Activated T-cell treated with anti-CD3 and anti-CD28 coated beads, Interleukin-2, amount 50 U/mL, for 24 hours (primary cell): ENCODE measurements around the gene CMSS1.

ENCODE experiments used
- DNase-seq: peaks from one replicate; pipeline ENCODE4 v3.0.0-alpha.2; 2020
- H3K27ac Mint-ChIP-seq: 2 replicates; pipeline ENCODE4 v1.8.0; 2020; ENCODE audit warnings: mild to moderate bottlenecking, mixed read lengths
- H3K27me3 Mint-ChIP-seq: 2 replicates; pipeline ENCODE4 v1.8.0; 2020; ENCODE audit warnings: mixed read lengths
- H3K36me3 Mint-ChIP-seq: 2 replicates; pipeline ENCODE4 v1.8.0; 2020; ENCODE audit warnings: low read depth, mixed read lengths
- H3K4me1 Mint-ChIP-seq: 2 replicates; pipeline ENCODE4 v1.8.0; 2020; ENCODE audit warnings: low read depth, mixed read lengths
- H3K4me3 Mint-ChIP-seq: 2 replicates; pipeline ENCODE4 v1.8.0; 2020; ENCODE audit warnings: mild to moderate bottlenecking, moderate library complexity, mixed read lengths
- H3K9me3 Mint-ChIP-seq: 2 replicates; pipeline ENCODE4 v1.8.0; 2020; ENCODE audit warnings: mixed read lengths

The CMSS1 gene

DNA sequence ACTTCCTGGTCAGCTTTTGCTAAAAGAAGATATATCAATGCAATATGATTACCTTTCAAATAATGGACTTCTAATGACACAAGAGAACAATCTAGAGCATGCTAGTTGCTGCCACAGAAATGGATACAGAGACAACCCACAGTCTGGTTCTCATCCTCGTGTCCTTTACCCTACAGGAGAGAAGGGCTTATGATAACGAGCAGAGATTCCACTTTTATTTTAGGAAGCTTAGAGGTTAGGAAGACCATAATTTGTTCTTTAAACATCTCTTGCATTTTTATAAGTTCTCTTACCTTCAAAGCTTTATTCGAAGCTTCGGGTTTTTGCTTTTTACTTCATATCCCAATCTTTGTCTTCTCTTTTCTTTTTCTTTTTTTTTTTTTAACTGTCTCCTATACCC, 257.5 kb downstream of the CMSS1 start:
- no peaks in the 10 kb centered on the region for H3K27me3 Mint-ChIP-seq
- no peak for DNase-seq
- H3K9me3 Mint-ChIP-seq: no peaks in the 10 kb centered on the region
- peaks cover 52% of the 10 kb centered on the region for H3K4me1 Mint-ChIP-seq
- no peak overlapping the region for H3K4me3 Mint-ChIP-seq
- peaks cover 6% of the 10 kb centered on the region for H3K36me3 Mint-ChIP-seq
- no peak overlapping the region for H3K27ac Mint-ChIP-seq

DNA sequence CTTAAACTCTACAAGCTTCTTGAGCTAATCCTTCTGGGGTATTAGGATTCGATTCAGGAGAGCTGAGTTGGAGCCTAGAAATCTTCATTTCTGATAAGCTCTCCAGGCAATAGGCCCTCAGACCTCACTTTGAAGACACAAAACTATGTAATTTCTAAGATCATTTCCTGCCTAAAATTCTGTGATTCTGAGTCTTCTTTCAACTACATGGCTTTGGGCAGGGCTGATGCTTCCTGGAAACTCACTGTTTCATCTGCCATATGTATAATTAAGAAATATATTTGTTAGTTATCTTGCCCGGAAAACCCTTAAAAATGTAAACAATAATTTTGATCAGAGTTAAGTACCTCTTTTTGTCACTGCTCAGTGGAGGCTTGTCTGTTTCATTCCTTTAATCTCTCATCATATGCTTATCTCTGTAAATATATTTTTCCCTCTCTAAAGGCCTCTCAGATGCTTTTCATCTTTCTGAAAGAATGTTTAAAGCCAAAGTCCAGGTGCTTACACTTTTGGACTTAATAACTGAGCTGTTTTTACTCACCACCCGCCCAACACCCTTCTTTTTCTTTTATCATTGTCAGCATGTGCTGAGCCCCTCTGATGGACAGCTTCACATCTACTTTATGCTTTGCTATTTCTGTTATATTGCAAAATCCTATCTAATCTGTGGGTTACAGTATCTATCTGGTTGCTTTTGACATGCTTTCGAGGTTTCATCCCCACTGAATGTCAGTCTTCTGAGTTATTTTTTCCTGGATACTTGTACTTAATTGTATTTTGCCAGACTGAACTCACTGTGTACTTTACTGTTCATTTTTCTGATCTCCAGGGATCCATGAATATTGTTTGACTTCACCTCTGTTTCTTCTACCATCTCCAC, 258.4 kb downstream of the CMSS1 start:
- peaks cover 9% of the 10 kb centered on the region for H3K36me3 Mint-ChIP-seq
- no peak overlapping the region for H3K27ac Mint-ChIP-seq
- no peaks in the 10 kb centered on the region for H3K27me3 Mint-ChIP-seq
- no peak for DNase-seq
- peaks cover 51% of the 10 kb centered on the region for H3K4me1 Mint-ChIP-seq
- H3K9me3 Mint-ChIP-seq: no peaks in the 10 kb centered on the region
- H3K4me3 Mint-ChIP-seq: no peak overlapping the region

DNA sequence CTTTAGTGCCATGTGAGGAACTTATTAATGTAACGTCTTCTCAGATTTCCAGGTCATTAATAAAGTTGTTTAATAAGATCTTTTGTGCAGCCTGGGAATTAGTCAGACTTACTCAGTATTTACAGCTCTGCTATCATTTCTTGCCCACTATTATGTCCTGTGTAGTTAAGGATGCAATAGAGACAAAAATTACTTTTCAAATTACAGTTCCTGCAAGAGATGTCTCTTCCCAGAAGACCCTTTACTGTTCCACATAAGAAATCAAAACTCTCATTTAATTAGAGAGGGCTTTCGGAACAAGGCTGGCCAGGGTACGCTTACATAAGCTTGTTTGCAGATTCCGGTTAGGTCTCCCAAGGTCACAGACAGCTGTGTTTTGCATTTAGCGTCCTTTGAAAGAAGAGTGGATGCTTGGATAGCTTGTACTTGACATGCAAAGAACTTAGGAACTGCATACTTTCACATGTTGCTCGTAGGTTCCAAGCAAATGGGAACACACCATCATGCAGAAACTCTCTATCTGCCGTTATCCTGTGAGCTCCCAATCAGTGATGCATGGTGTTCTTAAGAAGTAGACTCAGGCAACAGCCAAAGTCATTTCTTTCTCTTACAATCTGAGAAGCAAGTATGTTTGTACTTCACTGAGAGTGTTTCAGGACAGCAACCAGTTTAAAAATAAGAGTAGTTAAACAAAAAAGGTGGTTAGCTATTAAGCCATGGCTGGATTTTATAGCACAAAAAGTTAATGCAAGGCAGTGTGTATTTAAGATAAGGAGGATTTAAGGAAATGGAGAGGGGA, 259.3 kb downstream of the CMSS1 start:
- Mint-ChIP-seq H3K4me1 (peaks cover 43% of the 10 kb centered on the region), H3K4me3 (no peak overlapping the region), H3K9me3 (no peaks in the 10 kb centered on the region), H3K36me3 (peaks cover 11% of the 10 kb centered on the region), H3K27ac (no peak overlapping the region), H3K27me3 (no peaks in the 10 kb centered on the region)
- DNase-seq: no peak

DNA sequence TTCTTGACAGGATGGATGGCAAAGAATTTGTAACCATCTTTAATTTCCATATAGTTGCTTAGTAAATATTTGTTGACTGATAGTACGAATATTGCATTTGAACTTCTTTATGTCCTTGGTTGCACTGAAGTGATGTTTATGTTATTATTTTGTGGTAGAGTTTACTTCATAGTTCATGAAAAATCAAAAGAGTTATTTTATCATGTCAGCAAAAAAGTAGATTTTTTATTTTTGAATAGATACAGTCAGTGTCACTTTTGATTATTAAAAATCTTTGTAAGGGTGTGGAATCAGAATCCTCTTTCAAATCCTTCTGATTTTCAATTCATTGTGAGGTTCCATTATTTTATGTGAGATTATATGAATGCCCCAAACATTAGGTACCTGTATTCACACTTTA, 261.7 kb downstream of the CMSS1 start:
- Mint-ChIP-seq H3K4me1 (peaks cover 19% of the 10 kb centered on the region), H3K9me3 (no peaks in the 10 kb centered on the region), H3K4me3 (no peak overlapping the region), H3K27me3 (no peaks in the 10 kb centered on the region), H3K27ac (no peak overlapping the region), H3K36me3 (peaks cover 18% of the 10 kb centered on the region)
- DNase-seq: no peak

DNA sequence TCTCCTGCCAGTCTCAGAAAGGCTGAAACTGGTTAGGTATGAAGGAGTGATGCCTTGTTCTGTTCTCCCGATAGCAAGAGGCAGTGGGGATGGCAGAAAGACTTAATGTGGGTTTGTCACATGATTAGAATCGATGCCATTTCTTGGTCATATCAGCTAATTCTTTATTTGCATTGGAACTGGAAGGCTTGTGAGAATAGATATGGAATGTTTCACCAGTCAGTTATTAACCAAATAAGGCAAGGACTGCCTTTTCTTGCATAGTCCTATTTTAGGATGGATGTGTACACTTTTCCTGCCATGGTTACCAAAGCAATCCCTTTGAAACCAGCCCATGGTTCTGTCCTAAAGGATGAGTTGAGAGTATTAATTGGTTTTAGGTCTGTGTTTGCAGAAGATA, 262.9 kb downstream of the CMSS1 start:
- no peak overlapping the region for H3K4me3 Mint-ChIP-seq
- no peaks in the 10 kb centered on the region for H3K9me3 Mint-ChIP-seq
- H3K27ac Mint-ChIP-seq: no peak overlapping the region
- no peaks in the 10 kb centered on the region for H3K27me3 Mint-ChIP-seq
- H3K4me1 Mint-ChIP-seq: peaks cover 12% of the 10 kb centered on the region
- H3K36me3 Mint-ChIP-seq: peaks cover 18% of the 10 kb centered on the region
- DNase-seq: no peak

DNA sequence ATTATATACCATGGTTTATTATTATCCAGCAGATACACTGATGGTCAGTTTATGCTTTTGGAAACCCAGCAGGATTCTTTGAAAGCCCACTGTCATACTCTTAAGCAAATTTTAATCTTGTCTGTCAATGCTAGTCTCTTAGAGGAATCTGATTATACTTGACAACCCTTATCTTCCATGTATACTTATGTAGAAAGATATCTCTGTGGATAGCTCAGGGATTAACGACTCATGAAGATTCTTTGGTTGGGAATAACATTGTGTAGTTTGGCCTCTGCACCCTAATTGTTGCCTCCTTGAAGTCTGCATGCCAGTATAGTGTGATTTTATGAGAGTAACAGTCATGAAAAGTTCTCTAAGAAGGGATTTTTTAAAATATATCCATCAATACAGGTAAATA, 263.6 kb downstream of the CMSS1 start:
- no peak for DNase-seq
- Mint-ChIP-seq H3K9me3 (no peaks in the 10 kb centered on the region), H3K27ac (no peak overlapping the region), H3K36me3 (peaks cover 18% of the 10 kb centered on the region), H3K27me3 (no peaks in the 10 kb centered on the region), H3K4me1 (peaks cover 4% of the 10 kb centered on the region), H3K4me3 (no peak overlapping the region)

DNA sequence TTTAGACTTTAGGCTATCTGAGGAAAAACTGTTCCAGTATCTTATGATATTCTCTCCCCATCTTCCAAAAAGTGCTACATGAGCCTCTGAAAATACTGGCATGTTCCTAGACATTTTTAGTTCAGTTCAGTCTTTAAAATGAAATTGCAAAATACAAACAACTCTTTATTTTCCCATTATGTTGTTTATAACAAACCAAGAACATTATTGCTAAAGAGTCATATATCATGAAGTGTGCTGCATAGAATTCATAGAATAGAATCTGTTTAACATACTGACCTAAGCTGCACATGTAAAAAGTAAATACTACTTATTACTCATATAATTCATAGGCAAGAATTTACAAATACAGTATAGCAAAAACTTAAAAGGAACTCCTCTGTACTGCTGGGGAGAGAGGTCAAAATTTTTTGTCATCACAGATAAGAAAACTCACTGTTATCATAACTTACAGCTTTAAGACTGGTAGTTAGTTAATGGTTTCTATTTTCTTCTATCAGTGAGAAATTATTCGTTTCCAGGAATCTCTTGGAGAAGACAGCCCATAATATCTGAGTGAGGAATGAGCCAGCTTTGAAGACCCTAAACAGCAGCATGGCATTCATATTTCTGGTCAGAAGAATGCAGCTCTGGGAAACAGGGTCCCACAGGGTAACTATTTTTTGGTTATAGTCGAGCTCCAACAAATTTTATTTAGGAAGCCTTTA, 264.5 kb downstream of the CMSS1 start:
- Mint-ChIP-seq H3K4me3 (no peak overlapping the region), H3K9me3 (no peaks in the 10 kb centered on the region), H3K27ac (no peak overlapping the region), H3K27me3 (no peaks in the 10 kb centered on the region), H3K4me1 (peaks cover 7% of the 10 kb centered on the region), H3K36me3 (peaks cover 20% of the 10 kb centered on the region)
- no peak for DNase-seq

DNA sequence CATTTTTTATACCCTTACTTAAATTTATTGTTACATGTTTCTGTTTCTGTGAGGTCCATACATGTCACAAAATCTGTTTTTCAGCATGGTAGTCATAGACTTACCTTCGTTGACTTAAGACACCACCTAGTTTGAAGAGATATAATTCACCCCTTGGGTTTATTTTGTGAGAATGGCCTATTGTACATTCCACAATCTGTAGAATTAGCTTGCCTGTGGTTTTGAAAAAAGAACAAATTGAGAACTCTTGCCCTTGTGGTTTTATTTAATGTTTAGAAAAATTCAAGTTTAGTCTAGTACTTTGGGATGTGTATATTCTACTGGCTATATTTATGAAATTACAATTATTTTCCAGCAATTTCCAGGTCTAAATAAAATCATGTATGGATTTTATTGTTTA, 265.1 kb downstream of the CMSS1 start:
- Mint-ChIP-seq H3K27ac (no peak overlapping the region), H3K4me1 (peaks cover 10% of the 10 kb centered on the region), H3K4me3 (no peak overlapping the region), H3K27me3 (no peaks in the 10 kb centered on the region), H3K36me3 (peaks cover 20% of the 10 kb centered on the region), H3K9me3 (no peaks in the 10 kb centered on the region)
- no peak for DNase-seq

DNA sequence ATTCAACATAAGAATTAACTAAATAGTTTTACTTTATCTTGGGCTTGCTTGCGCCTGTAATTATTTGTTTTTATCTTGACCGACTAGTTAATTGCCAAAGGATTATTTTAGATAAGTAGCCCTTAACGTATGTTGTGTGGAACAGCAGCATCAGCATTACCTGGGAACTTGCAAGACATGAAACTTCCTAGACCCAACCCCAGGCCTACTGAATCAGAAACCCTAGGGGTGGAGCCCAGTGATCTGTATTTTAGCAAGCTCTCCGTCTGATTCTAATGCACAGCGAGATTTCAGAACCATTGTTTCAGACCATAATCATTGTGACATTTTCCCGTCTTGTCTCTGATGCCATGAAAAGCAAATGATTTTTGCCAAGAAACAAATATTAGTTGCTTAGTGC, 265.5 kb downstream of the CMSS1 start:
- Mint-ChIP-seq H3K4me1 (peaks cover 10% of the 10 kb centered on the region), H3K36me3 (peaks cover 20% of the 10 kb centered on the region), H3K9me3 (no peaks in the 10 kb centered on the region), H3K27me3 (no peaks in the 10 kb centered on the region), H3K4me3 (no peak overlapping the region), H3K27ac (no peak overlapping the region)
- DNase-seq: no peak

DNA sequence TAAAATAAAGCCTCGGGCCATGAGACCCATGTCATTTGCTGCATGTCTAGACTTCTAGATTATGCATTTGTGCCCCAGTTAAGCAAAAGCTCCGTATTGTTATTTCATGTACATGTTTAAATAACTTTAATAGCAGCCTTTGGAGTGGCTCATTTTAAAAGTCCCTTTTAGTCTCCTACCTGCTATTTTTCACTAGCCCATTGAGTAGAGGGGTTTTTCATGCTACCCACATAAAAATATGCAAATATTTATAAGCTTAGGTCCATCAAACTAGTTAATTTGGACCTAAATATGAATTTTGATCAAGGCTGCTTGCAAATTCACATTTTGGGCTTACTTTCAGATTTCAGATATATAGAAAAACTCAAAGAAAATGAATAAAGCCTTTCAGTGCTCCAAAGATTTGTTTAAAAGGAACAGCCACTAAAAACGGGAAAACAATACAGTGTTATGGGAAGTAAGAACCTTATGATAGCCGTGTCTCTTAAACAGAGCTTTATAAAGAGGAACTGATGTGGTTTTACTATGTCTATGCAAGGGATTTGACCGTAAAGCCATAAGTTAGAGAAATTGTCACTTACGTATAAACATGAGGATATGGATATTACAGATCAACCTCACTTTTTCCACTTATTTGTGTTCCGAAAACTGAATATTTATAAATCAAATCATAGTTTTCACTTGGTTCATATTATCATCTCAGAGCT, 266.6 kb downstream of the CMSS1 start:
- Mint-ChIP-seq H3K4me3 (no peak overlapping the region), H3K27ac (no peak overlapping the region), H3K9me3 (no peaks in the 10 kb centered on the region), H3K4me1 (peaks cover 14% of the 10 kb centered on the region), H3K27me3 (no peaks in the 10 kb centered on the region), H3K36me3 (peaks cover 21% of the 10 kb centered on the region)
- no peak for DNase-seq

DNA sequence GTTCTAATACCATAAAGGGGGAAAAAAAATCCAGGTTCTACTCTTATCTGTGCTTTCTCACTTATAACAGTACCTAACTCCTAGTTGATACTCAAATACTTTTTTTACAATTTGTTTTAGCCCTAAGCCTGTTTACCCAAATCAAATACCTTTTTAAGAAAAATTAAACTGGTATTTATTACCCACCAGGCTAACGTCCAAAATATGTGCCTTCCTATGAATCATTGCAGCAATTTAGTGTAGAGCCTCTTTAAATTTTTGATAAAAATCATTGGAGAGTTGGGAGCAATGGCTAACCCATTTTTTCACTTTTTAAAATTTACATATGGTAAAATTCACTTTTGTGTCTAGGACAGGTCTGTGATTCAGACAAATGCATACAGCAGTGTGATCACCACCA, 268.7 kb downstream of the CMSS1 start:
- H3K36me3 Mint-ChIP-seq: peaks cover 19% of the 10 kb centered on the region
- no peak overlapping the region for H3K4me3 Mint-ChIP-seq
- peaks cover 27% of the 10 kb centered on the region for H3K4me1 Mint-ChIP-seq
- DNase-seq: no peak
- H3K27ac Mint-ChIP-seq: no peak overlapping the region
- no peaks in the 10 kb centered on the region for H3K9me3 Mint-ChIP-seq
- H3K27me3 Mint-ChIP-seq: no peaks in the 10 kb centered on the region

DNA sequence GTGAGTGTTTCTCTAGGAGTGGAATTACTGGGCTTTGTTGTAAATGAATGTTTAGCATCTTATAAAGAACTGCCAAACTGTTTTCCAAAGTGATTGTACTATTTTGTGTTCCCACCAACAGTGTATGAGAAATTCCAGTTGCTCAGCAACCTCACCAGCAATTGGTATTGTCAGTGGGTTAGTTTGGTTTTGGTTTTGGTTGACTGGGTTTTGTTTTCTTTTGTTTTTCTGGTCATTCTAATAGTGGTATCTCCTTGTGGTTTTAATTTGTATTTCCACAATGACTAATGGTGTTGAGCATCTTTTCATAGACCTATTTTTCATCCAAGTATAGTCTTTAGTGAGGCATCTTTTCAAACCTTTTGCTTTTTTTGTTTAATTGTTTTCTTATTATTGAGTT, 269.5 kb downstream of the CMSS1 start:
- DNase-seq: no peak
- H3K36me3 Mint-ChIP-seq: peaks cover 15% of the 10 kb centered on the region
- peak overlapping the region; percentile 60 for H3K27ac Mint-ChIP-seq
- no peak overlapping the region for H3K4me3 Mint-ChIP-seq
- no peaks in the 10 kb centered on the region for H3K9me3 Mint-ChIP-seq
- H3K4me1 Mint-ChIP-seq: peaks cover 27% of the 10 kb centered on the region
- H3K27me3 Mint-ChIP-seq: no peaks in the 10 kb centered on the region

DNA sequence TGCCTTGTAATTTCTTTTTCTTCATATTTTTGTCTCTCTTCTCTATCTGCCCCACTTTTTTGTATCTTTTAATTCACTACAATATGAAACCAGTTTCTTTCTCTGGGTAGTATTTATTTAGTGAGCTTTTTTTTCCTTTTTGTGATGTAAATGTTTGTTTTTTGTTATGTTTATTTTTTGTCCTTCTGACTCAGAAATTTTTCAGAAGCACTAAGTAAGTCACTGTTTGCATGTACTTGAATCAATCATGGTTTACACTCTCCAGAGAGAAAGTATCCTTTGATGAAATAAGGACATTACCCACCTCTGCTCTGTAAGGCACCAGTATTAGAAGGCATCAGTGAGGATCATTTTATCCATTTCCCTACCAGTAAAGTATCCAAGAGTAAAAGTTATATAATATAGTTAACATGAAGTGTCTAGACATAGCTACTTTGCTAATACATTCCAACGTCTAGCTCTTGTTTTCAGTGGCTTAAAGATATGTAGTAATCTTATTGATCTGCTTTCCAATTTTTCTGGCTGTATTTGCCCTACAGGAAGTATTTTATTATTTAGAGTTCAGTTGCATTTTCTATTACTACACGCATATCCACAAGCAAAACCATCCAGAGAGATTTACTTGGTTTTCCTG, 271.2 kb downstream of the CMSS1 start:
- H3K9me3 Mint-ChIP-seq: no peaks in the 10 kb centered on the region
- DNase-seq: no peak
- H3K4me3 Mint-ChIP-seq: no peak overlapping the region
- no peaks in the 10 kb centered on the region for H3K27me3 Mint-ChIP-seq
- peaks cover 27% of the 10 kb centered on the region for H3K4me1 Mint-ChIP-seq
- peaks cover 8% of the 10 kb centered on the region for H3K36me3 Mint-ChIP-seq
- no peak overlapping the region for H3K27ac Mint-ChIP-seq
